KOPT-K1 (cell line): ENCODE results near the gene VPS13A.
"Not testable (repeated sequence)": the region's sequence is repeated elsewhere in the genome, so short reads cannot be mapped to it uniquely, and the experiment has no call there.

Experiments used
- H3K27ac ChIP-seq: fragments of 200-600 bp; sonication (generic); 2 replicates; pipeline ENCODE4 v1.5.1; 2016; ENCODE audit warnings: antibody characterized with exemption, mild to moderate bottlenecking, low read depth, low read length; ENCODE audit not compliant: poor library complexity, severe bottlenecking
- H3K36me3 ChIP-seq: fragments of 200-600 bp; sonication (generic); 2 replicates; pipeline ENCODE4 v1.5.1; 2017; ENCODE audit warnings: antibody characterized with exemption, mild to moderate bottlenecking, low read length, moderate library complexity; ENCODE audit not compliant: insufficient read depth
- H3K9me3 ChIP-seq: fragments of 200-600 bp; sonication (generic); 2 replicates; pipeline ENCODE4 v1.5.1; 2017; ENCODE audit warnings: antibody characterized with exemption, low read length, mild to moderate bottlenecking; ENCODE audit not compliant: insufficient read depth, poor library complexity, severe bottlenecking

VPS13A gene

GRCh38 chr9:77305622-77306400 is 128.5 kb downstream of the VPS13A start:
- Histone ChIP-seq H3K27ac (no peak overlapping the region), H3K9me3 (no peaks in the 10 kb centered on the region), H3K36me3 (peaks cover 18% of the 10 kb centered on the region; the same call in 1 of the 2 replicates)

GRCh38 chr9:77307166-77307565 is 129.8 kb downstream of the VPS13A start:
- Histone ChIP-seq H3K36me3 (peaks cover 27% of the 10 kb centered on the region), H3K9me3 (no peaks in the 10 kb centered on the region), H3K27ac (no peak overlapping the region)

GRCh38 chr9:77316058-77316457 is 138.7 kb downstream of the VPS13A start:
- Histone ChIP-seq H3K9me3 (no peaks in the 10 kb centered on the region), H3K27ac (no peak overlapping the region), H3K36me3 (peaks cover 46% of the 10 kb centered on the region)

GRCh38 chr9:77325058-77325457 is 147.7 kb downstream of the VPS13A start:
- Histone ChIP-seq H3K27ac (no peak overlapping the region), H3K36me3 (peaks cover 41% of the 10 kb centered on the region), H3K9me3 (no peaks in the 10 kb centered on the region)

GRCh38 chr9:77328102-77328501 is 150.8 kb downstream of the VPS13A start:
- no peak overlapping the region for H3K27ac ChIP-seq
- H3K9me3 ChIP-seq = no peaks in the 10 kb centered on the region
- peaks cover 16% of the 10 kb centered on the region; the same call in 1 of the 2 replicates for H3K36me3 ChIP-seq

GRCh38 chr9:77370064-77370463 is 192.7 kb downstream of the VPS13A start:
- Histone ChIP-seq H3K36me3 (peaks cover 32% of the 10 kb centered on the region), H3K9me3 (no peaks in the 10 kb centered on the region)

GRCh38 chr9:77374266-77374665 is 196.9 kb downstream of the VPS13A start:
- no peak overlapping the region for H3K27ac ChIP-seq

More at GRCh38 chr9:77370064-77370463, 192.7 kb downstream of the VPS13A start:
- H3K27ac ChIP-seq = no peak overlapping the region

GRCh38 chr9:77375956-77376532 is 198.7 kb downstream of the VPS13A start:
- Histone ChIP-seq H3K36me3 (peaks cover 4% of the 10 kb centered on the region), H3K27ac (no peak overlapping the region), H3K9me3 (peaks cover 7% of the 10 kb centered on the region)

More at GRCh38 chr9:77374266-77374665, 196.9 kb downstream of the VPS13A start:
- peaks cover 21% of the 10 kb centered on the region for H3K36me3 ChIP-seq
- H3K9me3 ChIP-seq = no peaks in the 10 kb centered on the region

- no peak overlapping the region for H3K27ac ChIP-seq
- H3K36me3 ChIP-seq = peaks cover 11% of the 10 kb centered on the region
- H3K9me3 ChIP-seq = peaks cover 8% of the 10 kb centered on the region
Observed at GRCh38 chr9:77384406-77384805, 207.1 kb downstream of the VPS13A start.

- Histone ChIP-seq H3K36me3 (peaks cover 17% of the 10 kb centered on the region), H3K9me3 (no peaks in the 10 kb centered on the region), H3K27ac (no peak overlapping the region)
Observed at GRCh38 chr9:77386187-77386586, 208.9 kb downstream of the VPS13A start.

GRCh38 chr9:77391834-77392233 is 214.5 kb downstream of the VPS13A start:
- no peak overlapping the region for H3K27ac ChIP-seq
- H3K36me3 ChIP-seq = peaks cover 6% of the 10 kb centered on the region; the same call in 1 of the 2 replicates
- no peaks in the 10 kb centered on the region for H3K9me3 ChIP-seq

- no peaks in the 10 kb centered on the region for H3K9me3 ChIP-seq
- peaks cover 6% of the 10 kb centered on the region; the same call in 1 of the 2 replicates for H3K36me3 ChIP-seq
- no peak overlapping the region for H3K27ac ChIP-seq
Observed at GRCh38 chr9:77392328-77392727, 215.0 kb downstream of the VPS13A start.

- H3K27ac ChIP-seq, H3K36me3 ChIP-seq, H3K9me3 ChIP-seq: not testable (repeated sequence)
Observed at GRCh38 chr9:77398581-77398980, 221.2 kb downstream of the VPS13A start.

GRCh38 chr9:77399964-77400363 is 222.6 kb downstream of the VPS13A start:
- Histone ChIP-seq H3K9me3 (no peaks in the 10 kb centered on the region), H3K36me3 (no peaks in the 10 kb centered on the region), H3K27ac (no peak overlapping the region)

- Histone ChIP-seq H3K36me3 (peaks cover 15% of the 10 kb centered on the region), H3K9me3 (no peaks in the 10 kb centered on the region), H3K27ac (no peak overlapping the region)
Observed at GRCh38 chr9:77402286-77402685, 225.0 kb downstream of the VPS13A start.

GRCh38 chr9:77403239-77403638 is 225.9 kb downstream of the VPS13A start:
- Histone ChIP-seq H3K9me3 (peaks cover 5% of the 10 kb centered on the region), H3K36me3 (peaks cover 22% of the 10 kb centered on the region), H3K27ac (no peak overlapping the region)
